Astrocyte of the cerebellum (primary cell): Measurements from ENCODE around the gene ZHX3.

Experiments
- DNase-seq: peaks from one replicate; pipeline ENCODE4 v3.0.0-alpha.2; 2011; ENCODE audit warnings: low read depth
- H3K4me3 ChIP-seq: 2 replicates; pipeline ENCODE4 v1.5.1; 2011; ENCODE audit warnings: mild to moderate bottlenecking, low read depth, low read length, moderate library complexity
- in situ Hi-C: cut with HindIII; loops from 2 replicates; pipeline ENCODE4 v1.10.0; 2017; ENCODE audit warnings: low sequenced_read_pairs
- TF ChIP-seq, protein P1 (sequence below): IDR thresholded peaks from 2 replicates; pipeline ENCODE4 v1.5.1; 2012; ENCODE audit warnings: low read length, low read depth, moderate library complexity, mild to moderate bottlenecking; ENCODE audit errors: missing control alignments

Gene ZHX3

DNA sequence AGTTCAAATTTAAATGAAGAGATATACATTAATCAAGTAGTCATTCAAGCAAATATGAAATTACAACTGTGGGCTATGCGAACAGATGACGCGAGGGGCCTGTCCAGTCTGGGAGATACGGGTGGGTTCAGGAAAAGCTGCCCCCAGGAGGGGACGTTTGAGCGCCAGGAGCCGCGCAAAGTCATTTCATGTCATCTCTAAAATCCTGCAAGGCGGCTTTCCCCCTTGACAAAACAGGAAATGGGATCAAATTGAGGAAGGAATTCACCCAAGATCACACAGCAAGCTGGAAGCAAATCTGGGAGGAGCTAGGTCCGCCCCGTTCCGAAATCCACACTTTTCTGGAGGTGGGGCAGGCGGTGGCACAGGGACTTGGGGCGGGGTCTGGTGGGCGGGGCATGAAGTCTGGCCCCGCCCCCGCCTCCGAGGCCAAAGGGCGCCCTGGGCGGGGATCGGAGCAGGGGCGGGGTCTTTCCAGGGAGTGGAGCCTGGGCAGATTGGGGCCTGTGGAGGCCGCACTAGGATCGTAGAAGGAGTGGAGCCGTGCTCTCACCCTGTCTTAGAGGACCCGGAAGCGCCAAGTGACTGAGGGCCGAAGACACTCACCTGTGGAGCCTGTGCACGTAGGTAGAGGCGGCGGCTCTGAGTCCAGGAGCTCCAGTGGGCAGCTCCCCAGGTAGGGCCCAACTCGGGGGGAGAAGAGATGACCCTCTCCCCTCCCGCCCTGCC is 23.0 kb upstream of the ZHX3 start, which contains the start of gene LPIN3:
LPIN3 (plus strand) TSS at position 495 of the 729 bp plus-strand sequence. CDS start 4,983 bp downstream, outside the sequence.
- peak; percentile 38 for DNase-seq
- H3K4me3 ChIP-seq = peak within 1 kb of the TSS; percentile 27
- in situ Hi-C loops = no loop called here
- TF ChIP-seq, protein P1, sequence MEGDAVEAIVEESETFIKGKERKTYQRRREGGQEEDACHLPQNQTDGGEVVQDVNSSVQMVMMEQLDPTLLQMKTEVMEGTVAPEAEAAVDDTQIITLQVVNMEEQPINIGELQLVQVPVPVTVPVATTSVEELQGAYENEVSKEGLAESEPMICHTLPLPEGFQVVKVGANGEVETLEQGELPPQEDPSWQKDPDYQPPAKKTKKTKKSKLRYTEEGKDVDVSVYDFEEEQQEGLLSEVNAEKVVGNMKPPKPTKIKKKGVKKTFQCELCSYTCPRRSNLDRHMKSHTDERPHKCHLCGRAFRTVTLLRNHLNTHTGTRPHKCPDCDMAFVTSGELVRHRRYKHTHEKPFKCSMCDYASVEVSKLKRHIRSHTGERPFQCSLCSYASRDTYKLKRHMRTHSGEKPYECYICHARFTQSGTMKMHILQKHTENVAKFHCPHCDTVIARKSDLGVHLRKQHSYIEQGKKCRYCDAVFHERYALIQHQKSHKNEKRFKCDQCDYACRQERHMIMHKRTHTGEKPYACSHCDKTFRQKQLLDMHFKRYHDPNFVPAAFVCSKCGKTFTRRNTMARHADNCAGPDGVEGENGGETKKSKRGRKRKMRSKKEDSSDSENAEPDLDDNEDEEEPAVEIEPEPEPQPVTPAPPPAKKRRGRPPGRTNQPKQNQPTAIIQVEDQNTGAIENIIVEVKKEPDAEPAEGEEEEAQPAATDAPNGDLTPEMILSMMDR = no peak

DNA sequence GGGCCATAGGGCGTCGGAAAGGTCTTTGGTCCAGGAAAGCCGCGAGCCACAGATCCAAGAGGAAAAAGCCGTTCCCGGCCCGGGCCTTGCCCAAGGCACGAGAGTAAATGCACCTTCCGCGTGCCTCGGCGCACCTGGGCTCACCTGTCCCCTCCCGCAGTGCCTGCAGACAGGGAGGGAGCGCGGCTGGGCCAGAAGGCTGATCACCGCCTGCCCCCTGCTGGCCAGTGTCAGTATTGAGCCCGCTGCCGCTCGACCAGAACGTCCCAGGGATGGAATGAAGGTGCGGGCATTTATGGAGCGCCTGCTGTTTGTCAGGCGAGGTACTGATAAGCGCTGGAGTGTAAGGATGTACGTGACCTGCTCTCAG is 22.4 kb upstream of the ZHX3 start:
- TF ChIP-seq, protein P1 = peak; percentile 90
- in situ Hi-C loops = no loop called here
- DNase-seq = no peak
- peak overlapping the region; percentile 27 for H3K4me3 ChIP-seq

DNA sequence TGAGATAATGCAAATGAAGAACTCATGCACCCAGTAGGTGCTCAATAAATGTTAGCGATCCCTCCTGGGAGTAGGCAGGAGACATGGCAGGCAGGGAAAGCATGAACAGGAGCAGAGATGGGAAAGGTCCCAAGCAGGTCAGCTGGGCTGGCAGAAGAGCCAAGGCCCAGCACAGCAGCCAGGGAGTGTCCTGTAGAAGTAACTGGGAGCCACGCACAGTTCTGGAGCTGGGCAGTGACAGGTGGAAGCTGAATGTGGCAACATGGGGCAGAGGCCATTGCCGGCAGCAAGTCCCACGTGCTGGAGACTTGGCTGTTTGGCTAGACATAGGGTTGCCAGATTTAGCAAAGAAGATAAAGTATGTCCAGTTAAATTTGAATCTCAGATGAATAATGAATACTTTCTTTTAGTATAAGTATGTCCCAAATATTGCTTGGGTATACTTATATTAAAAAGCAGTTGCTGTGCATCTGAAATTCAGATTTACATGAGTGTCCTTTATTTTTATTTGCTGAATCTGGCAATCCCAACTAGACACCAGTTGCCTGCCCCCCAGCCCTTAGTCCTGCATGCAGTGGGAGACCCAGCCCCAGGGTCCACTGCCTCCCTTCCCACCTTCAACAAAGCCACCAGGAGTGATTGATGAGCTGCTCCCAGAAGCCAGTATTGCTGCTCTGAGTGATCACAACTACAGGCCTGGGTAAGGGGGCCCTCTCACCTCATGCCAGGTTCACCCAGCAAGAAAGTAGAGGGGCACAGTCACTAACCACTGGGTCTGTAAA is 19.4 kb upstream of the ZHX3 start:
- H3K4me3 ChIP-seq = no peak overlapping the region
- TF ChIP-seq, protein P1 = no peak
- DNase-seq = no peak
- in situ Hi-C loops = no loop called here

DNA sequence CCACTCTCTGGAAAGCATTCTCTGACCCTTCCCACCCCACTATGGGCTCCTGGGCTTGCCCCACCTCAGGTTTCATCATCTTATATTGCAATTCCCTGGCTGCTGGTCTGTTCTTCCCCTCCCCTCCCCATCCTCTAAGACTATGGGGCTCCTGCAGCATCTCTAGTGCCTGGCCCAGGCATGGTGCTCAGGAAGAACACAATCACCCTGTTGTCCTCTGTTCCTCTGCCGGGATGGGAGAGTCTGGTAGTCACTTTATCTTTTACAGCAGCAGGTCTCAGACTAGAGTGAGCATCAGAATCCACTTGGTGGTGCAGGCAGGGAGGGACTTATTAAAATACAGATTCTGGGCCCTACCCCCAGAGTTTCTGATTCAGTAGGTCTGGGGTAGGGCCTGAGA is 18.1 kb upstream of the ZHX3 start:
- in situ Hi-C loops = no loop called here
- DNase-seq = no peak
- TF ChIP-seq, protein P1 = no peak
- H3K4me3 ChIP-seq = no peak overlapping the region

DNA sequence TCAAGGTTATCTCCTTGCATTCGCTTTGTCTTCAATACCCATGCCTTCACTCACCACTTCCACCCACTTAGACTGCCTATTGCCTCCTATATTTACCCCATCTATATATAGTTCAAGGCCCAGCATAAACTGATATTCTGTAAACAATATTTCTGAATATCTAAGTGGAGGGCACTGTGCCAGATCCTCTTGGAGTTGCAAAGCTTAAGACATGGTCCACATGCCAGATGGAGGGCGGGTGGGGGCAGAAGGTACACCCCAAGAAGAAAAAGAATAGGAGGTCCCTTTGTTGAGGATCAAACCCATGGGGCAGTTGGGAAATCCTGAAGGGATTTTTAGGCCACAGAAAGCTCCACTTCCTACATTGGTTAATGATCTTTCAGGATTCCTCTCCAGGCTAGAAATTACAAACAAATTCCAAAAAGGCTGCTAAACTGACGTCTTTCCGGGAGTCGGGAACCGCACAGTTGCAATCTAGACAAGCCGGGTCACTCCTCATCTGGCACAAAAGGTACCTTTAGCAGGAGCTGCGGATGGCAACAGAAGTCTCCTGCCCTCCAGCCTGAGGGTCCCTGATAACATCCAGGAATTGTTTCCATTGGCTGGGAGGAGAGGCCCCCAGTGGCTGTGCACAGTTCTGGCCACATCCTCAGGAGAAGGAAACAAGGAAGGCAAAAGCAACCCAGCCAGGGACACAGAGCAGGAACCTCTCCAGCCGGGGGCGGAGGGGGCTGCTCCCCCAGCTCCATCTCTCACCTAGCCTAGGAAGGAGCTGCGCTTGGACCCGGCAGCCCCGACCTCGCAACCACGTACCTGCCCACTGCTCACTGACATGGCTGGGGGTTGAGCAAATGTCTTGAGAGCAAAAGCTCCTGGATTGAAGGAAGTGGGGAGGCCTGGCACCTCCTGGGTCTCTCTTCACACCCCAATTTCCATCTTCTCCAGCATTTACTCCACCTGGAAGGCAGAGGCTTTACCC is 17.2 kb upstream of the ZHX3 start:
- TF ChIP-seq, protein P1 = no peak
- no peak for DNase-seq
- in situ Hi-C loops = no loop called here
- no peak overlapping the region for H3K4me3 ChIP-seq

DNA sequence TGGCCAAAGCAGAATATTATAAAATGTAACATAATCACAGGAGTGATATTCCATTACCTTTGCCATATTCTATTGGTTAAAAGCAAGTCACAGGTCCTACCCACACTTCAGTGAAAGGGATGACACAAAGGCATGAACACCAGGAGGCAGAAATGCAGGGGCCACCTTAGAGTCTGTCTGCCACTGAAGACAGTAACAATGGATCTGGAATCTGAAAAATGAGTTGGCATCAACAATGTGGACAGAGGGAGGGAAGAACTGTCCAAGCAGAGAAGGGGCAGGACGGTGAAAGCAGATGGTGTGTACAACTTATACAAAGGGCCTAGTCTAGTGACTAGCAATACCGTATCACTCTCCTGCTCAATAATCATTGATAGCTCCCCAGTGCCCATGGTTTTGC is 16.5 kb upstream of the ZHX3 start:
- no peak for DNase-seq
- in situ Hi-C loops = no loop called here
- TF ChIP-seq, protein P1 = no peak
- H3K4me3 ChIP-seq = no peak overlapping the region
